IMR-90 (cell line): ENCODE measurements around the gene FAM193B. TPM values are rescaled to one million over a fixed set of nuclear protein-coding genes. Genes with fewer than 3 reads are reported as not detected.

Experiments used
- ATAC-seq: fragments of 200-7000 bp; cut with Tn5 transposase; 2 replicates; pipeline ENCODE4 v1.9.1; 2020; ENCODE audit warnings: low read depth, mild to moderate bottlenecking, moderate library complexity
- BruUV-seq: library from RNA; stranded (reverse); fragments of 400-500 nt; replicated peaks from 2 replicates; lab custom pipeline; 2021; lab: Mats Ljungman, UMichigan
- CTCF ChIA-PET: fragments of 300-600 bp; formaldehyde crosslinking; extraction: SDS; loops from one replicate; lab custom pipeline; 2021; ENCODE audit warnings: antibody characterized with exemption; lab: Yijun Ruan, JAX
- POLR2A ChIA-PET: fragments of 300-600 bp; sonication (Branson Sonifier 250); formaldehyde crosslinking; loops from one replicate; lab custom pipeline; 2022; ENCODE audit warnings: antibody characterized with exemption; ENCODE audit not compliant: unreplicated experiment; lab: Charles Lee
- DNase-seq: peaks from one replicate; pipeline ENCODE4 v3.0.0; 2013
- H2AFZ ChIP-seq: replicated peaks from 2 replicates; pipeline ENCODE3; 2013; ENCODE audit warnings: low read length, mild to moderate bottlenecking; ENCODE audit not compliant: poor library complexity
- H2AK5ac ChIP-seq: 2 replicates; pipeline ENCODE4 v1.6.1; 2013; ENCODE audit warnings: low read depth, low read length, inconsistent platforms
- H2AK9ac ChIP-seq: replicated peaks from 2 replicates; pipeline ENCODE3; 2013; ENCODE audit warnings: mild to moderate bottlenecking, low read depth, low read length, moderate library complexity; ENCODE audit not compliant: poor library complexity
- H2BK120ac ChIP-seq: 2 replicates; pipeline ENCODE4 v1.6.1; 2013; ENCODE audit warnings: low read depth, low read length, inconsistent platforms
- H2BK15ac ChIP-seq: 3 replicates; pipeline ENCODE4 v1.6.1; 2013; ENCODE audit warnings: low read depth, low read length, inconsistent platforms
- H2BK20ac ChIP-seq: 2 replicates; pipeline ENCODE4 v1.6.1; 2013; ENCODE audit warnings: low read depth, mild to moderate bottlenecking, inconsistent platforms, low read length, moderate library complexity
- H2BK5ac ChIP-seq: 2 replicates; pipeline ENCODE4 v1.6.1; 2013; ENCODE audit warnings: mild to moderate bottlenecking, low read depth, low read length, inconsistent platforms; ENCODE audit not compliant: poor library complexity, severe bottlenecking
- H3K14ac ChIP-seq: replicated peaks from 2 replicates; pipeline ENCODE4 v1.6.1; 2013; ENCODE audit warnings: low read depth, low read length, inconsistent platforms
- H3K18ac ChIP-seq: 2 replicates; pipeline ENCODE4 v1.6.1; 2013; ENCODE audit warnings: low read depth, low read length, control low read depth
- H3K23ac ChIP-seq: 2 replicates; pipeline ENCODE4 v1.6.1; 2013; ENCODE audit warnings: low read depth, low read length, inconsistent platforms
- H3K27ac ChIP-seq: 2 replicates; pipeline ENCODE4 v1.5.1; 2013; ENCODE audit warnings: mild to moderate bottlenecking, control low read depth, low read length; ENCODE audit not compliant: insufficient read depth
- H3K27me3 ChIP-seq: 2 replicates; pipeline ENCODE4 v1.6.1; 2013; ENCODE audit warnings: low read length; ENCODE audit not compliant: control insufficient read depth, insufficient read depth
- H3K36me3 ChIP-seq: 2 replicates; pipeline ENCODE4 v1.6.1; 2013; ENCODE audit warnings: low read length, mixed read lengths; ENCODE audit not compliant: control insufficient read depth, insufficient read depth
- H3K4ac ChIP-seq: 2 replicates; pipeline ENCODE4 v1.6.1; 2013; ENCODE audit warnings: low read depth, low read length, inconsistent platforms
- H3K4me1 ChIP-seq: 2 replicates; pipeline ENCODE4 v1.6.1; 2013; ENCODE audit warnings: low read length, mixed read lengths; ENCODE audit not compliant: control insufficient read depth, insufficient read depth
- H3K4me2 ChIP-seq: 2 replicates; pipeline ENCODE4 v1.6.1; 2013; ENCODE audit warnings: low read depth, mild to moderate bottlenecking, control low read depth, low read length, moderate library complexity
- H3K4me3 ChIP-seq: 2 replicates; pipeline ENCODE4 v1.5.1; 2013; ENCODE audit warnings: low read depth, mild to moderate bottlenecking, control low read depth, low read length, moderate library complexity; ENCODE audit not compliant: insufficient read depth
- H3K56ac ChIP-seq: 2 replicates; pipeline ENCODE4 v1.6.1; 2013; ENCODE audit warnings: low read length, inconsistent platforms; ENCODE audit not compliant: insufficient read depth; ENCODE audit errors: extremely low read depth
- H3K79me1 ChIP-seq, 2 experiments: 2 replicates each; pipeline ENCODE4 v1.6.1; 2013; ENCODE audit warnings: low read length in 2 of 2, inconsistent platforms in 1 of 2, low read depth in 1 of 2
- H3K9ac ChIP-seq: 2 replicates; pipeline ENCODE4 v1.6.1; 2013; ENCODE audit warnings: low read depth, low read length, control low read depth
- H3K9me1 ChIP-seq: 2 replicates; pipeline ENCODE4 v1.6.1; 2013; ENCODE audit warnings: low read length, inconsistent platforms; ENCODE audit not compliant: insufficient read depth
- H3K9me3 ChIP-seq: 2 replicates; pipeline ENCODE4 v1.6.1; 2013; ENCODE audit warnings: low read length; ENCODE audit not compliant: control insufficient read depth, insufficient read depth
- H4K20me1 ChIP-seq: 2 replicates; pipeline ENCODE4 v1.6.1; 2013; ENCODE audit warnings: low read length, inconsistent platforms; ENCODE audit not compliant: insufficient read depth
- H4K5ac ChIP-seq: 2 replicates; pipeline ENCODE4 v1.6.1; 2013; ENCODE audit warnings: mild to moderate bottlenecking, low read depth, low read length, control low read depth
- H4K8ac ChIP-seq, 2 experiments: 2 replicates each; pipeline ENCODE4 v1.6.1; 2013; ENCODE audit warnings: low read depth in 2 of 2, low read length in 2 of 2, control low read depth in 1 of 2, inconsistent platforms in 1 of 2
- H4K91ac ChIP-seq: 2 replicates; pipeline ENCODE4 v1.6.1; 2013; ENCODE audit warnings: low read depth, low read length, inconsistent platforms; ENCODE audit not compliant: insufficient read depth
- BHLHE40 ChIP-seq: fragments of 150-350 bp; IDR thresholded peaks from 2 replicates; pipeline ENCODE4 v1.6.1; 2016; ENCODE audit warnings: mild to moderate bottlenecking, low read depth, low read length
- CEBPB ChIP-seq: IDR thresholded peaks from 2 replicates; pipeline ENCODE4 v1.6.1; 2012; ENCODE audit warnings: low read depth, low read length, improper control_type of control experiment
- CHD1 ChIP-seq: IDR thresholded peaks from 2 replicates; pipeline ENCODE4 v1.6.1; 2012; ENCODE audit warnings: low read depth, low read length, improper control_type of control experiment
- ELK1 ChIP-seq: fragments of 150-350 bp; IDR thresholded peaks from 2 replicates; pipeline ENCODE4 v1.6.1; 2016; ENCODE audit warnings: low read depth, mild to moderate bottlenecking, low read length, moderate library complexity, borderline replicate concordance
- FOS ChIP-seq: fragments of 150-350 bp; IDR thresholded peaks from 2 replicates; pipeline ENCODE4 v1.6.1; 2016; ENCODE audit warnings: low read depth, low read length
- MAFK ChIP-seq: IDR thresholded peaks from 2 replicates; pipeline ENCODE4 v1.6.1; 2012; ENCODE audit warnings: low read depth, low read length, improper control_type of control experiment
- MAZ ChIP-seq: IDR thresholded peaks from 2 replicates; pipeline ENCODE4 v1.6.1; 2012; ENCODE audit warnings: low read depth, mild to moderate bottlenecking, low read length, improper control_type of control experiment, moderate library complexity, borderline replicate concordance
- MXI1 ChIP-seq: IDR thresholded peaks from 2 replicates; pipeline ENCODE4 v1.6.1; 2012; ENCODE audit warnings: low read depth, mild to moderate bottlenecking, low read length, moderate library complexity, borderline replicate concordance
- NFE2L2 ChIP-seq: fragments of 150-350 bp; IDR thresholded peaks from 2 replicates; pipeline ENCODE4 v1.6.1; 2016; ENCODE audit warnings: low read depth, mild to moderate bottlenecking, low read length
- POLR2A ChIP-seq: IDR thresholded peaks from 2 replicates; pipeline ENCODE4 v1.6.1; 2012; ENCODE audit warnings: mild to moderate bottlenecking, low read depth, low read length
- RAD21 ChIP-seq: IDR thresholded peaks from 2 replicates; pipeline ENCODE4 v1.6.1; 2012; ENCODE audit warnings: low read length, improper control_type of control experiment
- RCOR1 ChIP-seq: IDR thresholded peaks from 2 replicates; pipeline ENCODE4 v1.6.1; 2012; ENCODE audit warnings: mild to moderate bottlenecking, low read length, improper control_type of control experiment; ENCODE audit not compliant: insufficient replicate concordance
- RFX5 ChIP-seq: IDR thresholded peaks from 2 replicates; pipeline ENCODE4 v1.8.0; 2012; ENCODE audit warnings: low read depth, mild to moderate bottlenecking, low read length, moderate library complexity
- SMC3 ChIP-seq: fragments of 150-350 bp; IDR thresholded peaks from 2 replicates; pipeline ENCODE4 v1.6.1; 2016; ENCODE audit warnings: low read depth, mild to moderate bottlenecking, antibody characterized with exemption, low read length, moderate library complexity
- whole genome bisulfite sequencing, 2 experiments: methylation state at CpG; one replicate each; pipeline versions ENCODE4 v1.1.5 to v1.1.7; 2013; ENCODE audit warnings: missing lambda C conversion rate in 2 of 2; ENCODE audit not compliant: insufficient read length in 1 of 2; ENCODE audit errors: extremely low coverage in 2 of 2; 5-methylcytosine and 5-hydroxymethylcytosine counted together
- dilution Hi-C: fragments of 300-500 bp; cut with HindIII; formaldehyde crosslinking; loops from one replicate; pipeline ENCODE4 v1.14.3; 2018; ENCODE audit warnings: low sequenced_read_pairs; ENCODE audit not compliant: unreplicated experiment
- in situ Hi-C: fragments of 300-500 bp; cut with MboI; formaldehyde crosslinking; loops from 3 replicates; pipeline ENCODE4 v1.14.3; 2019; ENCODE audit warnings: low sequenced_read_pairs, inconsistent platforms, mixed read lengths
- intact Hi-C: fragments of 100-400 bp; cut with micrococcal nuclease; formaldehyde crosslinking; loops from 2 replicates; pipeline ENCODE4 v1.10.0; 2022
- polyA plus RNA-seq, 3 experiments: library from polyadenylated mRNA; depleted of rRNA; stranded (reverse); fragments of >200 nt; gene quantifications; 2 replicates each; pipeline ENCODE4 v1.2.3, GENCODE V29; 2012; ENCODE audit warnings: low replicate concordance in 1 of 3
- total RNA-seq: library from RNA; depleted of rRNA; stranded (reverse); fragments of >200 nt; gene quantifications from 2 replicates; pipeline ENCODE4 v1.2.3, GENCODE V29; 2012
- TF ChIP-seq, protein P1 (sequence below): fragments of 150-350 bp; IDR thresholded peaks from 2 replicates; pipeline ENCODE4 v1.6.1; 2017; ENCODE audit warnings: mild to moderate bottlenecking, antibody characterized with exemption, low read length, low read depth
- TF ChIP-seq, protein P2 (sequence below): conservative IDR thresholded peaks from 2 replicates; pipeline ENCODE4 v1.5.1; 2012; ENCODE audit warnings: mild to moderate bottlenecking, low read depth, low read length, improper control_type of control experiment

FAM193B gene
- total and polyA plus RNA-seq, 2 of the 4 experiments (the other 2 are of a cell fraction), result 9.5 to 52.2 TPM

GRCh38 chr5:177531209-177531940 lies 23.0 kb downstream of the FAM193B start:
- in situ Hi-C loops (no loop called here), dilution Hi-C loops (no loop called here), intact Hi-C loops (no loop called here)
- Histone ChIP-seq H3K9me3 (no peaks in the 10 kb centered on the region), H2AK9ac (no peak overlapping the region), H3K27ac (no peak overlapping the region), H2BK20ac (no peak overlapping the region), H3K79me1 (peaks cover 51 to 79% of the 10 kb centered on the region in 2 experiments), H4K20me1 (peaks cover 16% of the 10 kb centered on the region), H3K4me2 (no peak overlapping the region), H2BK120ac (no peak overlapping the region), H3K4ac (no peak overlapping the region), H4K91ac (no peak overlapping the region), H3K9me1 (peaks cover 9% of the 10 kb centered on the region; the same call in 1 of the 2 replicates), H3K14ac (no peak overlapping the region), H4K8ac (no peak overlapping the region), H3K36me3 (peaks cover 84% of the 10 kb centered on the region), H4K5ac (no peak overlapping the region), H3K56ac (no peak overlapping the region), H3K27me3 (no peaks in the 10 kb centered on the region), H3K9ac (no peak overlapping the region), H3K4me3 (no peak overlapping the region), H2AFZ (no peak overlapping the region), H3K23ac (no peak overlapping the region), H2AK5ac (no peak overlapping the region), H3K18ac (no peak overlapping the region), H2BK5ac (no peak overlapping the region), H3K4me1 (peaks cover 2% of the 10 kb centered on the region; the same call in 1 of the 2 replicates), H2BK15ac (no peak overlapping the region)
- WGBS, 2 experiments, result 88% methylated on average over 1 of the region's 27 CpGs; no CpG with 5 or more reads in 1 of the 2 experiments
- TF ChIP-seq RFX5, result no peak
- no peak for TF ChIP-seq BHLHE40
- no peak for TF ChIP-seq CEBPB
- TF ChIP-seq MAZ, result no peak
- no peak for TF ChIP-seq FOS
- no peak for TF ChIP-seq MAFK
- TF ChIP-seq RAD21, result no peak
- TF ChIP-seq RCOR1, result no peak
- TF ChIP-seq, protein P1, sequence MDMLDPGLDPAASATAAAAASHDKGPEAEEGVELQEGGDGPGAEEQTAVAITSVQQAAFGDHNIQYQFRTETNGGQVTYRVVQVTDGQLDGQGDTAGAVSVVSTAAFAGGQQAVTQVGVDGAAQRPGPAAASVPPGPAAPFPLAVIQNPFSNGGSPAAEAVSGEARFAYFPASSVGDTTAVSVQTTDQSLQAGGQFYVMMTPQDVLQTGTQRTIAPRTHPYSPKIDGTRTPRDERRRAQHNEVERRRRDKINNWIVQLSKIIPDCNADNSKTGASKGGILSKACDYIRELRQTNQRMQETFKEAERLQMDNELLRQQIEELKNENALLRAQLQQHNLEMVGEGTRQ, result no peak
- TF ChIP-seq NFE2L2, result no peak
- TF ChIP-seq ELK1, result no peak
- no peak for TF ChIP-seq POLR2A
- no peak for TF ChIP-seq SMC3
- TF ChIP-seq, protein P2, sequence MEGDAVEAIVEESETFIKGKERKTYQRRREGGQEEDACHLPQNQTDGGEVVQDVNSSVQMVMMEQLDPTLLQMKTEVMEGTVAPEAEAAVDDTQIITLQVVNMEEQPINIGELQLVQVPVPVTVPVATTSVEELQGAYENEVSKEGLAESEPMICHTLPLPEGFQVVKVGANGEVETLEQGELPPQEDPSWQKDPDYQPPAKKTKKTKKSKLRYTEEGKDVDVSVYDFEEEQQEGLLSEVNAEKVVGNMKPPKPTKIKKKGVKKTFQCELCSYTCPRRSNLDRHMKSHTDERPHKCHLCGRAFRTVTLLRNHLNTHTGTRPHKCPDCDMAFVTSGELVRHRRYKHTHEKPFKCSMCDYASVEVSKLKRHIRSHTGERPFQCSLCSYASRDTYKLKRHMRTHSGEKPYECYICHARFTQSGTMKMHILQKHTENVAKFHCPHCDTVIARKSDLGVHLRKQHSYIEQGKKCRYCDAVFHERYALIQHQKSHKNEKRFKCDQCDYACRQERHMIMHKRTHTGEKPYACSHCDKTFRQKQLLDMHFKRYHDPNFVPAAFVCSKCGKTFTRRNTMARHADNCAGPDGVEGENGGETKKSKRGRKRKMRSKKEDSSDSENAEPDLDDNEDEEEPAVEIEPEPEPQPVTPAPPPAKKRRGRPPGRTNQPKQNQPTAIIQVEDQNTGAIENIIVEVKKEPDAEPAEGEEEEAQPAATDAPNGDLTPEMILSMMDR, result no peak
- no peak for TF ChIP-seq MXI1
- TF ChIP-seq CHD1, result no peak
- BruUV-seq, result no TSS peak
- ATAC-seq (no peak), DNase-seq (no peak)
- ChIA-PET POLR2A (no interaction called here), CTCF (no interaction called here)
